Stimulated activated CD8-positive, alpha-beta memory T cell treated with anti-CD3 and anti-CD28 coated beads, Interleukin-2, amount 100 ng/mL, for 1 hour (primary cell): ENCODE results near the gene NUP214.

ENCODE experiments used
- DNase-seq, 2 donors: peaks; one replicate each; pipeline ENCODE4 v3.0.0-alpha.2; 2020; ENCODE audit warnings: low read depth in 2 of 2

Gene NUP214

DNA sequence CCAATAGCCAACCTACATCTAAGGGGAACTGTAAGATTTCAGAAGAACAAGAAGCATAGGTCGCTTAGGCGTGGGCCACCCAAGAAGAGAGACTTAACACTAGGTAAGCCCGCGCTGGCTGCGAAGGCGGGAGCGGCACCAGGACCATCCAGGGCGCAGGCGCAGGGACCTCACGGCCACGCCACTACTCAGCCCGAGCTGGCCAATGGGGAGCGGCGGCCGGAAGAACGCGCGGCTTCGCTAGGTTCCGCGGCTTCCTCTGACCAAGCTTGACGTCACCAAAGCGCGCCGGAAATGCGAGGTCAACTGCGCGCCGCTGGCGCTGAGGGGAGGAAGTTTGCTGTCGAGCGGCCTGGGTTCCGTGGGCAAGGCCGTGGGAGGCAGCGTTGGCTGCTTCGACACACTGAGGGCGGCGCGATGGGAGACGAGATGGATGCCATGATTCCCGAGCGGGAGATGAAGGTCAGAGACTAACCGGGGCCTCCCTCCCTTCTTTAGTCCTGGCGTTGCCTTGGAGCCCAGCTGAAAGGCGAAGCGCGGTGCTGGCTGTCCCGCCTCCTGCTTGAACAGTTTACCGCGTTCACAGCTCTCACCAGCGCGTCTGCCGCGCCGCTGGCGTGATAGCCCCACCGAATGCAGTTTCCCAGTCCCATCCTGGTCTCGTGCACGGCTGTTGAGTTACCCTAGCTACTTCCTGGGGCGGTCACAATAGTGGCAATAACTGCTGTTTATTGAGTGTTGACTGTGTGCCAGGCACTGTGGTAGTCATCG is at the start of gene NUP214:
TSS of gene NUP214 (plus strand) at position 299 of the 771 bp plus-strand sequence. CDS start at position 418, 119 bp downstream.
- peak; percentile 99 to 100 for DNase-seq

DNA sequence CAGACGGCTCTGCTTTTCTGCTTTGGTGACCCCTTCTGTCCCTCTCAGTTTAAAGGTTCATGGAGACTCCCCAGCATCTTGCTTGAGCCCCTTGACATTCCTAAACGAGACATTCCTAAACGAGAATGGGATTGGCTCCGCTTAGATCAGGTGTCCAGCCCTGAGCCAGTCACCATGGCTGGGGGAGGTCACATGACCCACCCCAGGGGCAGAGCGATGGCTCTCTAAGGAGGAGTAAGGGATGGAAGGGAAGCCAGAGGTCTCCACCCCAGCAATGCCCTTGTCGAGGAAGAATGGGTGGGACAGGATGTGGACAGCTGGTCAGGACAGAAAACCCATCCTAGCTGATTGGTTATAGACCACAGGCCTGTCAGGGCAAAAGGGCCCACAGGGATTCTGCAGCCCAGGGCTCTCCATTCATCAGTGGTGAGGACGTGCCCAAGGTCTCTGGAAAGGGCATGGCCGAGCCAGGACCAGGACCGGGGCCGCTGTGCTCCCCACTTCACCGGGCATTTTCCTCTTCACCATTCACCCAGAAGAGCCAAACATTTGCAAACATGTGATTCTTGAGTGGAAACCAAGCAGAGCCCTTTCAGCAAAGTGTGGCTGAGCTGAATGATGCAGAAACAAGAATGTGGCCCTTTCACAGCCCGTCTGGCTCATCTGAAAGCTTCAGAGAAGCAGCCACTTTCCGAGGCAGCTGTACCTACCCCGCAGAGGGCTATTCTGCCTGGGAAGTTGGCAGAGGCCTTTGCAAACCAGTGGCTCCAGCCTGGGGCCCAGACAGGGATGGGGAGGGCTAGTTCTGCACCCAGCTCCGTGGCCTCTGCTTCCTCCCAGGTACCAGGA is 48.8 kb upstream of the NUP214 start:
- no peak for DNase-seq

DNA sequence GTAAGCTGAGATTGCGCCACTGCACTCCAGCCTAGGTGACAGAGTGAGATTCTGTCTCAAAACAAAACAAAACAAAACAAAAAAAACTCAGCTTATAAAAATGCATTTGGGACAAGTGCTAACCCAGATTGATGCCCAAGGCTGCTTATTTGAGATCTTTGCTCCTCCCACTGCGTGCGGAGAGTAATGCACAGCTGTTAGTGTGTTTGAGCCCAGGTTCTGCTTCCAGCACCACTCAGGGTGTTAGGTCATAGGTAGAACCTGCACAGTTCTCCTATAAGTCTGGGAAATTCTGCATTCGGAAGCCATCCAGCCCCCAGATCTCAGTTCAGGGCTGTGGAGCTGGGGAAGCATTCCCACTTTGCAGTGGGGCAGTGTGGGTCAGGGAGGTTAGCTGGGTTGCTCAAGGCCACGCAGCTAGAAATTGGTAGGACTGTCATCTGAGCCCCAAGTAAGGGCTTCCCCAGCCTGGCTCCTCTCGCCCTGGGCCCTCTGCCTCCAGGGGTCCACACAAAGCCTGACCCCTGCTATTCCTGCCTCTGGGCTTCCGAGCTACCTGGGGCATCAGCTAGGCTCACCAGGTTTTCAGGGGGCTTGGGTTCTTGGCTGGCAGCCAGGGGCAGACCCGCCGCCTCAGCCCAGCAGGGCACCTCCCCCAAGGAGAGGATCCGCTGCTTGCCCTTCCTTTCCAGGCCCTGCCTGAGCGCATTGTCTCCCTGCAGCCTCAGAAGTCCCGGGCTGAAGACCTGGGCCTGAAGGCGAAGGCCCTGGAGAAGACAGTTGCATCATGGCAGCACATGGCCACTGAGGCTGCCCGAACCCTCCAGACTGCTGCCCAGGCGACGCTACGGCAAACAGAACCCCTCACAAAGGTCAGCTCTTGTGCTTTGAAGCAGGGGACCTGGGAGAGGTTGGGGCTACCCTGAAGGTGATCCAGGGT is 46.7 kb upstream of the NUP214 start:
- DNase-seq: no peak

DNA sequence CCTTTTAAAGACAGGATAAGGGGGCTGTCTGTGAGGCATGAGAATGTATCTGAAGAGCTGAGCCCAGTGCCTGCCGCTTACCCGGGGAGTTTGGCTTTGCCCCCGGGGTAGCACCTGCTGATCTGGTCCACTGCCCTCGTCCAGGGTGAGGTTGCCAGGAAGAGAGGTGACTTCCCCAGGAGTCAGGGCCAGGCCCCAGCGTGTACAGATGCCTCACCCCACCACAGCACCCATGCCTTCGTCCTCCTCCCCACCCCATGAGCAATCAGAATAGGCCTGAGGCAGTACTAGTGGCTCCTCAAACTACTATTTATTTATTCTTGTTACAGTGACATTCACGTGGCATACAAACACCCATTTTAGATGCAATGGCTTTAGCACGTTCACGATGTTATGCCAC is 44.8 kb upstream of the NUP214 start:
- no peak for DNase-seq

DNA sequence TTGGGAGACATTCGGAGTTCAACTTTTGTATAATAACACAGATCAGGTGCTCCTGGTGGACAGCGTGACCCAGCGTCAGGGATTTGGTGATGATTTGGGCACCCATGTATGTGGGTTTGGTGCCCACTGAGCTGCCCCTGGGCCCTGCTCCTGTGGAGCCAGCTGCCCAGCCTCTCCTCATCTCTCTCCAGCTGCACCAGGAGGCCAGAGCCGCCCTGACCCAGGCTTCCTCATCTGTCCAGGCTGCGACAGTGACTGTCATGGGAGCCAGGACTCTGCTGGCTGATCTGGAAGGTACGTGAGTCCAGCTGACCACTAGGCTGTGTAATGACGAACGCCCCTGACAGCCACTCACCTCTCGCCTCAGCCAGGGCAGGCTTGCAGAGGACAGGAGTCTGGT is 43.5 kb upstream of the NUP214 start:
- DNase-seq: no peak

DNA sequence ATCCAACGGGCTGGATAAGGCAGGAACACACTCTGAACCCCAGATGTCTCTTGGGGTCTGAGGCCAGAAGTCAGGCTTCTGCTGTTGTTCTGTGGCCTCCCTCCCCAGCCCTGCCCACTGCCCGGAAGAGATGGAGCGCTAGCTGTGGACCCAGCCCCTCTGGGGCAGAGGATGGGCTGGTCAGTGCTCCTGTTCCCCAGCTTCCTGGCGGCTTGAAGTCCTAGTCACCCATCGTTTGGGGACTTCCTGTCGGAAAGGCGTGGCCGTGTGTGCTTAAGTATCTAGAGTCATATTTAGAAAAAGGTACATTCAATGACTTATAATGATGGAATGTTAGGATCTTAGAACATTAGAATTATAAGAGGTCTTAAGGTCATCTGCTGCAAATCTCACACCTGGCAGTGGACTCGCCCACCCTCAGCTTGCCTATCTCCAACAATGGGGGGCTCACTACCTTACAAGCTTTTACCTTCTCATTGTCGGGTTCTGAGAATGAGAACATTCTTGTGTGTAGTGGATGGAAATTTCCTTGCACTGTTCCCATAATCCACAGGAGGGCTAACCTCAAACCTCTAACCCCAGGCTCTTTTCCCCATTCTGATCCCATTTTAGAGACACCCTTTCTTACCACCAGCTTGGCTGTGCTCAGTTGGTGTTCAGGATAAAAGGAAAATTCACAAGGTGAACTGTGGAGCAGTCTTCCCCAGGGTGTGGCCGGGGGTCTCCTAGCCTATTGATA is 42.4 kb upstream of the NUP214 start:
- DNase-seq: no peak

DNA sequence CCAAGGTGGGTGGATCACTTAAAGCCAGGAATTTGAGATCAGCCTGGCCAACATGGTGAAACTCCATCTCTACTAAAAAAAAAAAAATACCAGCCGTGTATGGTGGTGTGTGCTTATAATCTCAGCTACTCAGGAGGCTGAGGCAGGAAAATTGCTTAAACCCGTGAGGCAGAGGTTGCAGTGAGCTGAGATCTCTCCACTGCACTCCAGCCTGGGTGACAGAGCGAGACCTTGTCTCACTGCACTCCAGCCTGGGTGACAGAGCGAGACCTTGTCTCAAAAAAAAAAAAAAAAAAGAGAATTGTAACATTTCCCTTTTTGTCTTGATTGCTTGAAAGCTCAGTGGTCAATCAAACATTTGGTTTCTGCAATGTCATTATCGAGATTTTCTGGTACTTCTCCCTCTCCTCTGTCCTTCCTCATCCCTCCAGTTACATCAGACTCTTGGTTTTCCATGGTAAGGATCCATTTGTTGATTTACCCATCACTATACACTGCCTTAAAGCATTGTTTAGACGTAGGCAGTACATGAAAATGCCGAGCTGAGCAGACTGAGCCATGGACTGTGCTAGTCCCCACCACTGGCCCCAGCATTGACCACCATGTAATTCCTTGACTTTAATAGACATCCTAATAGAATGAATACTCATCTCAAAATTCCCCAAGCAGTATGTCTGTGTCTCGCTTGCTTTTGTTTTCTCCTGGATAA is 40.6 kb upstream of the NUP214 start:
- no peak for DNase-seq

DNA sequence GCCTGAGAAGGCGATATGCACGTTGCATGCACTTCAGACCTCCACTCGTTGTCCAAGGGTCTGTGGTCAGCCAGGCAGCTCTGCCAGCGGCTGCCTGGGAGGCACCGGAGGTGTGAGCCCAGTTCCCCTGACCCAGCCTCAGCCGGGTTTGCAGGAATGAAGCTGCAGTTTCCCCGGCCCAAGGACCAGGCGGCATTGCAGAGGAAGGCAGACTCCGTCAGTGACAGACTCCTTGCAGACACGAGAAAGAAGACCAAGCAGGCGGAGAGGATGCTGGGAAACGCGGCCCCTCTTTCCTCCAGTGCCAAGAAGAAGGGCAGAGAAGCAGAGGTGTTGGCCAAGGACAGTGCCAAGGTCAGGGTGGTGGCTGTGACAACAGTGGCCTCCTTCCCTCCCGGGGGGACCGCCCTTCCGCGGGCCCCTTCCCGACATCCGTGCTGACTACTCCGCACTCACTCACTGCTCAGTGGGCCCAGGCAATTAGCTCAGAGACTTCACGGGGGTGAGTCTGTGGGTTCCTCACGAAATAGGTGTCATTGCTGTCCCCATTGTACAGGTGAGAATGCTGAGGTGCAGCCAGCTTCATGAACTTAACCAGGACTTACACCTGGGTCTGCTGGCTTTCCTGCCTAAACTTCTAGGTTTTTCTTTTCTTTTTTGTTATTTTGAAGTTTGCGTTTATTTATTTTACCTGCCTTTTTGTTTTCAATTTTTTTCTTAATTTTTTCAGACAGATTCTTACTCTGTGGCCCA is 39.8 kb upstream of the NUP214 start:
- DNase-seq: no peak

DNA sequence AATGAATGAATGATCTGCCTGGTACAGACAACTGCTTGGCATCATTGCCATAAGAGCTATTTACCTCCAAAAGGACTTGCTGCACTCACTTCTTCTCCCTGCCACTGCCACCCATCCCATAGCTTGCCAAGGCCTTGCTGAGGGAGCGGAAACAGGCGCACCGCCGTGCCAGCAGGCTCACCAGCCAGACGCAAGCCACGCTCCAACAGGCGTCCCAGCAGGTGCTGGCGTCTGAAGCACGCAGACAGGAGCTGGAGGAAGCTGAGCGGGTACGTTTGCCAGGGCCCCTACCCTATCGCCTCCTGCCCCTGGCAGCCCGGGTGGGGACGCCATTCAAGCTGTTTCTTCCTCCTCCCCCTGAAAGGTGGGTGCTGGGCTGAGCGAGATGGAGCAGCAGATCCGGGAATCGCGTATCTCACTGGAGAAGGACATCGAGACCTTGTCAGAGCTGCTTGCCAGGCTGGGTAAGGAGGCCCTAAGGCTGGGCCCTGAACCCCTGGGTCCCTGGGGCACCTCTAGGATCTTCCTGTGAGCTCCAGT is 38.0 kb upstream of the NUP214 start:
- no peak for DNase-seq

DNA sequence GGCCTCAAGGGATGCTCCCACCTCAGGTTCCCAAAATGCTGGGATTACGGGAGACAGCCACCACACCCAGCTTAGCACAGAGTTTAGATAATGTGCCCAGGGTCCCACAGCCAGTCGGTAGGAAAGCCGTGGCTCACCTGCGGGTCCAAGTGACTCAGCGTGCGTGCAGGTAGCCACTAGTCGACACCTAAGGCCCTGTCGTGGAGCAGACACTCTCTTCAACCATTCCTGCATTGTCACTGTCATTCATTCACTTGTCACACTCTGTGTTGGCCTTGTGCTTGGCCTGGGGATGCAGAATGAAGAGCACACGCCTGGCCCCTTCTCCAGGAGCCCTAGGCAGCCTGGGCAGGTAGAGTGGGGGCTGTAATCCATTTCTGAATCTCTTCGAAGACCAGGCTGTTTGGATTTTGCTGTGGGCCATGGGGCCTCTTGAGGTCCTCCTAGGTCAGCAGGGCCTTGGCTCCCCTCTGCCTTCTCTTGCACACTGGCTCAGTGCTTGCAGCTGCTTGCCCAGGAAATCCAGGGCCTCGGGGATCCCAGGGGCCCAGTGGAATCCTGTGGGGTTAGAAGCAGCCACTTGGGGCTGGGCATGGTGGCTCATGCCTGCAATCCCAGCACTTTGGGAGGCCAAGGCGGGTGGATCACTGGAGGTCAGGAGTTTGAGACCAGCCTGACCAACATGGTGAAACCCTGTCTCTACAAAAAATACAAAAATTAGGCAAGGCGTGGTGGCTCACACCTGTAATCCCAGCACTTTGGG is 35.2 kb upstream of the NUP214 start:
- no peak for DNase-seq

DNA sequence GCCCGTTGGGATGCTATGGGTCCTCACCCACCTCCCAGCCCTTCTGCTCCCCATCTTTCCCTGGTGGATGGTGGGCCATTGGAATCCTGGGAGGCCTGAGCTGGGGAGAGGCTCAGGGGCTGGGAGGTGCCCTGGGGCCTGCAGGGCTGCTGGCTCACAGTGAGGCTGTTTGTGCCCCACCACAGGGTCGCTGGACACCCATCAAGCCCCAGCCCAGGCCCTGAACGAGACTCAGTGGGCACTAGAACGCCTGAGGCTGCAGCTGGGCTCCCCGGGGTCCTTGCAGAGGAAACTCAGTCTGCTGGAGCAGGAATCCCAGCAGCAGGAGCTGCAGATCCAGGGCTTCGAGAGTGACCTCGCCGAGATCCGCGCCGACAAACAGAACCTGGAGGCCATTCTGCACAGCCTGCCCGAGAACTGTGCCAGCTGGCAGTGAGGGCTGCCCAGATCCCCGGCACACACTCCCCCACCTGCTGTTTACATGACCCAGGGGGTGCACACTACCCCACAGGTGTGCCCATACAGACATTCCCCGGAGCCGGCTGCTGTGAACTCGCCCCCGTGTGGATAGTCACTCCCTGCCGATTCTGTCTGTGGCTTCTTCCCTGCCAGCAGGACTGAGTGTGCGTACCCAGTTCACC is 33.9 kb upstream of the NUP214 start:
- DNase-seq: no peak

DNA sequence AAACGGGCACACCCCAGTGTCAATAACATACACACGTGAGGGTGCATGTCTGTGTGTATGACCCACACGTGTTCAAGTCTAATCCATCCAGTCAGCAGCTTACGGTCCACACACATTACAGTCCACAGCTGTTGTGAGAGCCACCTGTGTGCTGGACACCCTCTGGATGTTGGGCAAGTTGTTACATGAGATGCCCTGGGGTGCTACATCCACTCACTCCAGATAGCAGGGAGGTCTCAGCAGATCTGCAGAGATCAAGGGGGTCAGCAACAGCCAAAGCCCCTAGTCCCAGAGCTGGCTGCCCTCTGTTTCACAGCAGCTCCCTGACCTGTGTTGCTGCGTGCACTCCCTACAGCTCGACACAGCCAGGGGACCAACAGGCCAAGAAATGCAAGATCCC is 33.4 kb upstream of the NUP214 start:
- no peak for DNase-seq

DNA sequence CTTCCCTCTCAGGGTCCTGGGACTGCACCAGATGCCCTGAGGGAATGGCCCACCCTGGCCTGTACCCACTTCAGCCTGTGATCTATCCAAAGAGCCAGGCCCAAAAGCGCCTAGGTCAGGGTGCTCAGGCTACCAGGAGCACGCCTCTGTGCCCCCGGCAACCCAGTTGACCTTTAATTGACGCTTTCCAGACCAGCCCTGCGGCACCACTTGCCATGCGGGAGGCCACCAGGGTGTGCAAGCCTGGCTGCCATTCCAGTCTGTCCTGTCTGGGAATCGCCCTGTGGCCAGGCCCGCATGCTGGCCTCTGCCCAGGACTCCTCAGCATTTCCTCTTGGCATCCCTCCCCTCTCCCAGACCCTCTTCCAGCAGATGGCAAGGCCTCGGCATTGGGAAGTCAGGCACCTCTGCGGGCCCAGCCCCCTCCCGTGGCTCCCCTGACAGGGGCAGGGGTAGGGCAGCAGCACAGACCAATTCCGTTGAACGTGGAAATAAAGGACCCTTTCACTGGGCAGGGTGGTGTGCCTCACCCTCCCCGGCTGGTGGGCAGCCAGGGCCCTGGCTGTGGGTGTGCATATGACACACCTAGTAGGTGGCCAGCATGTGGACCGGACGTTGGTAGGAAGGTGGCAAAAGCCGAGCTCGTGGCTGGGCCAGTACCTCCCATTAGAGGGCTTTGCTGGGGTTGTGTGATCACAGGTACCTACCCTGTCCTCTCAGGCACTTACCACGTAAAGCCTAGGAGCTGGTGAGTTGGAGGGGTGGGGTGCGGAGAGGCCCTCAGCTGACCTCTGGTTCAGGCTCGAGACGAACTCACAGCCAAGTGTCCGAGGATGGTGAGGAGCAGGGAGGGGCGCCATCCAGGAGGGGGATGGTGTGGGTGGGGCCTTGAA is 32.6 kb upstream of the NUP214 start:
- no peak for DNase-seq

DNA sequence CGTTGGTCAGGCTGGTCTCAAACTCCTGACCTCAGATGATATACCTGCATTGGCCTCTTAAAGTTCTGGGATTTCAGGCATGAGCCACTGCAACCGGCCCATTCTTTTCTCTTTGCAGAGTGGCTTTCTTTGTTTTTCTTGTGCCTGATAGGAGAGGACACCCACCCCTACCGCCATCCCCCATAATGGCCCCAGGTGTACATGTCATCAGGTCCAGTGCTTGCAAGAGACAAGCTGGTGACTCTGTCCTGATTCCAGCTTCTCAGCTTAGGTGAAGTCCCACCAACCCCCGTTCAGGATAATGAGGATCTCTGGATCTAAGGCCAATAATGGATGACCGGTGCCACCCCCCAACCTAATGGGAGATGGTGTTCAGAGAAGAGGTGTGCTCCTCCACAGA is 31.4 kb upstream of the NUP214 start:
- DNase-seq: no peak

DNA sequence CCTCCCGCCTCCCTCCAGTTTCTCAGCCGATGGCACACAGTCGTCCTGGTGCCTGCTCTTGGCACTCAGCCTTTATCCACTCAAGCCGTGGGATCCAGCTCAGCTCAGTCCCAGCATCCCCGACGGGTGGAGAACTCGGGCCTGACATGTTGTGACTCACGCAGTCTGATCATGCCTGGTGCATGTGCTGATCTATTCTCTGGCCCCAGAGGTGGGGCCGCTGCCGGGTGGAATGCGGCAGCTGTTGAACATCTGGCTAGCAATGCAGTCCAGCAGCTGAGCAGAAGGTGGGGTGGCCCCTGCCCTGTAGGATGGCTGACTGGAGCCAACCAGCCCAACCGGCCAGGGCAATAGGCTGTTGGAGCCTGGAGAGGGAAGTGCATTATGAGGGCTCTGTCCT is 30.8 kb upstream of the NUP214 start:
- DNase-seq: no peak

DNA sequence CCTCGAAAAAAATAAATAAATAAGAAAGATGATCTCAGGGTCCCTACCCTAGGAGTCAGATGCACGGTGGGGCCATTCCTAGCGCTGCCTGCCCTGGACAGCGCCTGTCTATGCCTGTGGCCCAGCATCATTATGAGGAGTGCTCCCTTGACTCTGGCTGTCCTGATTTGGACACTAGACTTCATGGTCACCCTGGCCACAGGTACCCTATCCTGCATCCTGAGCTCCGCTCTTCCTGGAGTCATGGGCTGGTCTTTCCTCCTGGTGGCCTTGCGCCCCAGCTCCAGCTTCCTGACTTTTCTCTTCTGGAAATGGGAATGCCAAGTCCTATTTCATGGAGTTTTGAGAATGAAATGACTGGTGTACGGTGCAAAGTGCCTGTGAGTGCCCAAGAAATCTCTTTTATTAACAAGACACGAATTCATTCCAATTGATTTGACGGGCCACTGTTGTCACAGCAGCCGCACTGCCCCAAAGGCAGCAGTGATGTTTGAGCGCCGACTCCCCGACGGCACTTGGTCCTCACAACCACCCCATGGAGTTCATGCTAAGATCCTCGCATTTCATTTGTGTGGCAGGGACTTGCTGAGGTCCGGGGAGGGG is 29.6 kb upstream of the NUP214 start:
- DNase-seq: no peak
